Uterus (tissue), 2 donors: ENCODE data around the gene TMC2.

Experiments used
- POLR2A ChIP-seq, 2 donors: fragments of 450-650 bp; IDR thresholded peaks; one replicate each; pipeline ENCODE4 v1.6.1; 2016; ENCODE audit warnings: antibody characterized with exemption in 2 of 2, mild to moderate bottlenecking in 1 of 2, moderate library complexity in 1 of 2
- TF ChIP-seq, protein P1 (sequence below), 4 experiments: fragments of 200-600 bp in 2 of 4; fragments of 450-650 bp in 2 of 4; sonication (generic) in 2 of 4; IDR thresholded peaks; one replicate each; pipeline ENCODE4 v1.5.1; 2016 to 2019; ENCODE audit warnings: antibody characterized with exemption in 4 of 4, mild to moderate bottlenecking in 2 of 4, moderate library complexity in 1 of 4

DNA sequence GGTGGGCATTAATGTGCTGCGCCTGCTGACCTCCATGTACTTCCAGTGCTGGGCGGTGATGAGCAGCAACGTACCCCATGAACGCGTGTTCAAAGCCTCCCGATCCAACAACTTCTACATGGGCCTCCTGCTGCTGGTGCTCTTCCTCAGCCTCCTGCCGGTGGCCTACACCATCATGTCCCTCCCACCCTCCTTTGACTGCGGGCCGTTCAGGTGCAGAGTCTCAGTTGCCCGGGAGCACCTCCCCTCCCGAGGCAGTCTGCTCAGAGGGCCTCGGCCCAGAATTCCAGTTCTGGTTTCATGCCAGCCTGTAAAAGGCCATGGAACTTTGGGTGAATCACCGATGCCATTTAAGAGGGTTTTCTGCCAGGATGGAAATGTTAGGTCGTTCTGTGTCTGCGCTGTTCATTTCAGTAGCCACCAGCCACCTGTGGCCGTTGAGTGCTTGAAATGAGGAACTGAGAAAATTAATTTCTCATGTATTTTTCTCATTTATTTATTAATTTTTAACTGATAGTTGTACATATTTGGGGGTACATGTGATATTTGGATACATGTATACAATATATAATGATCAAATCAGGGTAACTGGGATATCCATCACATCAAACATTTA lies 80.8 kb downstream of the TMC2 start:
- TF ChIP-seq, protein P1, sequence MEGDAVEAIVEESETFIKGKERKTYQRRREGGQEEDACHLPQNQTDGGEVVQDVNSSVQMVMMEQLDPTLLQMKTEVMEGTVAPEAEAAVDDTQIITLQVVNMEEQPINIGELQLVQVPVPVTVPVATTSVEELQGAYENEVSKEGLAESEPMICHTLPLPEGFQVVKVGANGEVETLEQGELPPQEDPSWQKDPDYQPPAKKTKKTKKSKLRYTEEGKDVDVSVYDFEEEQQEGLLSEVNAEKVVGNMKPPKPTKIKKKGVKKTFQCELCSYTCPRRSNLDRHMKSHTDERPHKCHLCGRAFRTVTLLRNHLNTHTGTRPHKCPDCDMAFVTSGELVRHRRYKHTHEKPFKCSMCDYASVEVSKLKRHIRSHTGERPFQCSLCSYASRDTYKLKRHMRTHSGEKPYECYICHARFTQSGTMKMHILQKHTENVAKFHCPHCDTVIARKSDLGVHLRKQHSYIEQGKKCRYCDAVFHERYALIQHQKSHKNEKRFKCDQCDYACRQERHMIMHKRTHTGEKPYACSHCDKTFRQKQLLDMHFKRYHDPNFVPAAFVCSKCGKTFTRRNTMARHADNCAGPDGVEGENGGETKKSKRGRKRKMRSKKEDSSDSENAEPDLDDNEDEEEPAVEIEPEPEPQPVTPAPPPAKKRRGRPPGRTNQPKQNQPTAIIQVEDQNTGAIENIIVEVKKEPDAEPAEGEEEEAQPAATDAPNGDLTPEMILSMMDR (IDR thresholded peaks at IDR 0.05) = no peak
- no peak for TF ChIP-seq POLR2A (IDR thresholded peaks at IDR 0.05)
